ENCODE measurements around the gene ASCC1. TPM values are rescaled to one million over a fixed set of nuclear protein-coding genes. Genes with fewer than 3 reads are reported as not detected.
"Not testable (repeated sequence)": the region's sequence is repeated elsewhere in the genome, so short reads cannot be mapped to it uniquely, and the experiment has no call there.

The ASCC1 gene
- total RNA-seq, 2 donors from 2014 or later, result 14.8 to 38.3 TPM

- no peak for DNase-seq (ENCODE audit: low spot score)
- no peak overlapping the region for H3K4me3 ChIP-seq
These were observed 2.2 kb upstream of the ASCC1 start for GRCh38 chr10:72218325-72218724.

GRCh38 chr10:72211832-72212231 lies 4.2 kb downstream of the ASCC1 start:
- intact Hi-C loops (cut with DNase I), result loop anchor here (5.0 to 10.0 kb wide), 2 partner anchors 155 to 247 kb away; partner anchors contain the start of gene CHST3
- not testable (repeated sequence) for DNase-seq (ENCODE audit: low spot score); H3K4me1 ChIP-seq (replicated peaks); H3K27ac ChIP-seq; H3K36me3 ChIP-seq; H3K9me3 ChIP-seq; H3K4me3 ChIP-seq; H3K27me3 ChIP-seq (replicated peaks; ENCODE audit: insufficient read depth)
- 92% methylated on average over 2 of the region's 2 CpGs for WGBS

More at GRCh38 chr10:72218325-72218724, 2.2 kb upstream of the ASCC1 start:
- Histone ChIP-seq H3K36me3 (no peaks in the 10 kb centered on the region), H3K27me3 (replicated peaks; ENCODE audit: insufficient read depth) (no peaks in the 10 kb centered on the region), H3K4me1 (replicated peaks) (no peaks in the 10 kb centered on the region), H3K27ac (peak overlapping the region; percentile 61 to 76), H3K9me3 (no peaks in the 10 kb centered on the region)
- WGBS, result 29% methylated on average over 1 of the region's 1 CpG
- intact Hi-C loops (cut with DNase I), result loop anchor here (5.0 to 10.0 kb wide), 3 partner anchors 39 to 254 kb away; partner anchors contain the start of gene CHST3
- TF ChIP-seq POLR2A (IDR thresholded peaks at IDR 0.05) (no peak), POLR2AphosphoS5 (IDR thresholded peaks at IDR 0.05) (no peak), CTCF (IDR thresholded peaks at IDR 0.05) (no peak)

- not testable (repeated sequence) for H3K9me3 ChIP-seq; DNase-seq (ENCODE audit: low spot score); H3K27me3 ChIP-seq (replicated peaks; ENCODE audit: insufficient read depth); H3K27ac ChIP-seq; H3K36me3 ChIP-seq; H3K4me3 ChIP-seq; H3K4me1 ChIP-seq (replicated peaks)
- intact Hi-C loops (cut with DNase I), result loop anchor here (5.0 to 10.0 kb wide), 2 partner anchors 154 to 247 kb away; partner anchors contain the start of gene CHST3
- 80% methylated on average over 11 of the region's 11 CpGs for WGBS
These were observed 4.7 kb downstream of the ASCC1 start for GRCh38 chr10:72211381-72211780.

GRCh38 chr10:72208526-72208925 lies 7.5 kb downstream of the ASCC1 start:
- H3K27ac ChIP-seq; H3K9me3 ChIP-seq; intact Hi-C loops (cut with DNase I); H3K27me3 ChIP-seq (replicated peaks; ENCODE audit: insufficient read depth); H3K4me3 ChIP-seq; DNase-seq (ENCODE audit: low spot score); H3K36me3 ChIP-seq; H3K4me1 ChIP-seq (replicated peaks): not testable (repeated sequence)
- WGBS, result 68% methylated on average over 2 of the region's 2 CpGs

- DNase-seq (ENCODE audit: low spot score), result no peak
- intact Hi-C loops (cut with DNase I), result no loop called here
- 73% methylated on average over 7 of the region's 7 CpGs for WGBS
- no peaks in the 10 kb centered on the region for H3K9me3 ChIP-seq
- peaks cover 0 to 3% of the 10 kb centered on the region in 2 donors for H3K36me3 ChIP-seq
- H3K27me3 ChIP-seq (replicated peaks; ENCODE audit: insufficient read depth), result no peaks in the 10 kb centered on the region
- no peaks in the 10 kb centered on the region for H3K4me1 ChIP-seq (replicated peaks)
- TF ChIP-seq CTCF (IDR thresholded peaks at IDR 0.05), result no peak
- TF ChIP-seq POLR2A (IDR thresholded peaks at IDR 0.05), result no peak
- no peak for TF ChIP-seq POLR2AphosphoS5 (IDR thresholded peaks at IDR 0.05)
- H3K27ac ChIP-seq, result no peak overlapping the region
- no peak overlapping the region for H3K4me3 ChIP-seq
These were observed 9.4 kb downstream of the ASCC1 start for GRCh38 chr10:72206511-72207229.

- no peak for TF ChIP-seq CTCF (IDR thresholded peaks at IDR 0.05)
- DNase-seq (ENCODE audit: low spot score), result no peak
- Histone ChIP-seq H3K9me3 (no peaks in the 10 kb centered on the region), H3K27ac (no peak overlapping the region), H3K36me3 (peaks cover 0 to 3% of the 10 kb centered on the region in 2 donors), H3K4me1 (replicated peaks) (no peaks in the 10 kb centered on the region), H3K4me3 (no peak overlapping the region), H3K27me3 (replicated peaks; ENCODE audit: insufficient read depth) (no peaks in the 10 kb centered on the region)
- intact Hi-C loops (cut with DNase I), result no loop called here
- WGBS, result 100% methylated on average over 1 of the region's 1 CpG
These were observed 11.4 kb downstream of the ASCC1 start for GRCh38 chr10:72204724-72205123.
